Activated naive CD4-positive, alpha-beta T cell treated with anti-CD3 and anti-CD28 coated beads for 36 hours (primary cell): Measurements from ENCODE around the gene MGAT2. TPM values are rescaled to one million over a fixed set of nuclear protein-coding genes. Genes with fewer than 3 reads are reported as not detected.
"Not testable (repeated sequence)": the region's sequence is repeated elsewhere in the genome, so short reads cannot be mapped to it uniquely, and the experiment has no call there.

ENCODE experiments used
- CTCF ChIA-PET: fragments of 350-600 bp; sonication (Branson Sonifier 250); formaldehyde crosslinking; loops from one replicate; lab custom pipeline; 2021; ENCODE audit warnings: antibody characterized with exemption; lab: Charles Lee
- DNase-seq: peaks from one replicate; pipeline ENCODE4 v3.0.0-alpha.2; 2020
- H3K27ac Mint-ChIP-seq: one replicate; pipeline ENCODE4 v1.8.0; 2021; ENCODE audit warnings: mild to moderate bottlenecking, mixed read lengths
- H3K27me3 Mint-ChIP-seq: one replicate; pipeline ENCODE4 v1.8.0; 2021; ENCODE audit warnings: low read depth, mixed read lengths
- H3K36me3 Mint-ChIP-seq: one replicate; pipeline ENCODE4 v1.8.0; 2021; ENCODE audit warnings: low read depth, mixed read lengths
- H3K4me1 Mint-ChIP-seq: one replicate; pipeline ENCODE4 v1.8.0; 2021; ENCODE audit warnings: low read depth, mixed read lengths
- H3K4me3 Mint-ChIP-seq: one replicate; pipeline ENCODE4 v1.8.0; 2021; ENCODE audit warnings: mild to moderate bottlenecking, moderate library complexity, mixed read lengths
- H3K9me3 Mint-ChIP-seq: one replicate; pipeline ENCODE4 v1.8.0; 2021; ENCODE audit warnings: mixed read lengths
- intact Hi-C: fragments of 100-400 bp; cut with micrococcal nuclease; formaldehyde crosslinking; loops from one replicate; pipeline ENCODE4 v1.15.1; 2023
- total RNA-seq, 2 experiments: library from RNA; stranded (reverse); gene quantifications; one replicate each; pipeline ENCODE4 v1.2.3, GENCODE V29; 2021

MGAT2 gene
- 10 to 100 TPM; 20.6 to 20.7 TPM for total RNA-seq

DNA sequence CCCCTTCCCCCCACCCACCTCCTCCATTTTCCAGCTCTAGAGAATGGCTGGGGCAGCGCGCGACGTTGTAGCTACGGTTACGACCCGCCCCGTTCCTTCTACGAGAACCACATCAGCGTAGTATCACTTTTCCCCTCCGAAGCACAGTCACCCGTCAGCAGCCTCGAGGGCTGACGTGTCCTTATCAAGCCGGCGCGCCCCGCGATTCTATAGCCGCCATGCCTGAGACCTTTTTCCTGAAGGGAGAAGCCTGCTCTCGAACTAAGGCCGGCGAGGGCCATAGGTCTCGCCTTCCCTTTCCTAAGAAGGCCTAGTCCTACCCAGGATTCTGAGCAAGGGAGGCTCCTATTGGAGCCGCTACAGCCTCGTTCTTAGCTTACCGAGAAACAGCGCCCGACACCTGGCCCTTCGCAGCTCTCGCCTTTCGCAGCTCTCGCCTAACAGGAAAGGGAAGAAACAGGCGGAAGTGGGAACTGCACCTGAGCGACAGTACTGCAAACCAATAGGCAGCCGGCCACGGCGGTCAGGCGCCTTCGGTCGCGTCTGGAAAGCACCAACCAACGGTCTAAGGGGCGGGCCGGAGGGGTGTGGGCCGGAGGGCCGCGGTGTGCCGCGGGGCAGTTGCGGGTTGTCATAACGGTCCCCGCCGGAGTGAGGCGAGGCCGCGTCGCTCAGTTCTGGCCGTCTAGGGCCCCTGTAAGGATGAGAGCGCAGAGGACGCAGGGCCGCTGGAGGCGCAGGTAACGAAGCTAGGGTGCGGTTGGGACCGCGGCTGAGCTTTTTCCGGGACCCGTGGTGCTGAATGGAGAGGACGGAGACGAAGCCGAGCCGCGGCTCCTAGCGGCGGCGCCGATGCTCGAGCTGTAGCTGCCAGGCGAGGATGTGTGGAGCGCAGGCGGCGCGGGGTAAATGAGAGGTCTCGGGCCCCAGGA is at the start of gene MGAT2, which contains the start of gene RPL36AL:
Gene MGAT2 (plus strand): TSS at position 618 of the 932 bp plus-strand sequence. CDS start 470 bp downstream, outside the sequence.
Gene RPL36AL (minus strand): TSS at position 445 of the 932 bp plus-strand sequence. CDS start 1,522 bp downstream, outside the sequence.
- Mint-ChIP-seq H3K36me3 (peaks cover 46% of the 10 kb centered on the region), H3K9me3 (no peaks in the 10 kb centered on the region), H3K4me3 (peak within 1 kb of the TSS; percentile 97), H3K4me1 (peaks cover 52% of the 10 kb centered on the region), H3K27me3 (no peaks in the 10 kb centered on the region), H3K27ac (peak within 1 kb of the TSS; percentile 97)
- DNase-seq, result peak; percentile 97
- CTCF ChIA-PET, result interaction anchor here (0.7 to 5.7 kb wide), 12 partner anchors 12 to 477 kb away, joined by 3 to 77 read pairs (median 4); partner anchors contain the start of genes DNAAF2, KLHDC2, LRR1 and NEMF
- intact Hi-C loops, result loop anchor here (1.0 to 5.0 kb wide), 14 partner anchors 14 to 1106 kb away; partner anchors contain the start of genes DMAC2L, KLHDC2, L2HGDH and LRR1

DNA sequence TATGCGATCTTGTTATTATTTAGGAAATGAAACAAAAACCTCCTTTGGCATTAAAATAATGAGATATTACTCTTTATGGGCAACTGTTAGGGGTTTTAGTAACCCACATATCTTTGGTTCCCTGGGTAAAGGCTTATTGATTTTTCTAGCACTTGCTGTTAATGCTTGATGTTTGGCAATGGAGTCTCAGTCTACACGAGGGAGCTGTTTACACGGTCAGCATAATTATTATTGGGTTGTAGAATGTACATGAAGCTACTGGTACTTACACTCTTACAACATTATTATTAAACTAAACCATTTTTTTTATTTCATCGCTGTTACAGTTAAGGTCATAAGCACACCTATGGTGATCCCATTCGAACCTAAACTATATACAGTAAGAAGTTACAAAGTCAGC is 46.6 kb upstream of the MGAT2 start:
- Mint-ChIP-seq H3K27ac (no peak overlapping the region), H3K36me3 (peaks cover 51% of the 10 kb centered on the region), H3K27me3 (no peaks in the 10 kb centered on the region), H3K4me3 (no peak overlapping the region), H3K4me1 (peaks cover 32% of the 10 kb centered on the region), H3K9me3 (peaks cover 10% of the 10 kb centered on the region)
- intact Hi-C loops, result no loop called here
- DNase-seq, result no peak
- CTCF ChIA-PET, result no interaction called here

DNA sequence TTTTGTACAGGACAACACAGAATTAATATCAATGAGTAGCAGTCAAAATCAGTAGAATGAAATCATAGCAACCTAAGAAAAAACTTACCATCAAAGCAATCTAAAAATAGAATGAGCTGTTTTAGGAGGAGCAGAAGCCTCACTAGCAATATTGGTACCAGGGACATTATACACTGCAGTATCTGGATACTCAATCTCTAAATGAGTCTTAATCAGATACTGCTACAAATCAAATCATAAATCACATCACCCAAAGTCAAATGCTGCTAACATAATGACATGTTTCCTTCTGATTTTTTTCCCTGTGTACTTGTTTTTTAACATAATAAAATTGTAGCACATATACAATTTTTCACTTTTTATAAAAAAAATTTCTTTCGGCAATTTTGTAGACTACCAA is 42.5 kb upstream of the MGAT2 start:
- Mint-ChIP-seq H3K27ac (no peak overlapping the region), H3K4me1 (peaks cover 61% of the 10 kb centered on the region), H3K36me3 (peaks cover 53% of the 10 kb centered on the region), H3K4me3 (no peak overlapping the region), H3K27me3 (no peaks in the 10 kb centered on the region), H3K9me3 (no peaks in the 10 kb centered on the region)
- CTCF ChIA-PET, result interaction anchor here (1.7 kb wide), 1 partner anchor 116 kb away, joined by 6 read pairs; no protein-coding TSS in a partner anchor
- intact Hi-C loops, result no loop called here
- no peak for DNase-seq

DNA sequence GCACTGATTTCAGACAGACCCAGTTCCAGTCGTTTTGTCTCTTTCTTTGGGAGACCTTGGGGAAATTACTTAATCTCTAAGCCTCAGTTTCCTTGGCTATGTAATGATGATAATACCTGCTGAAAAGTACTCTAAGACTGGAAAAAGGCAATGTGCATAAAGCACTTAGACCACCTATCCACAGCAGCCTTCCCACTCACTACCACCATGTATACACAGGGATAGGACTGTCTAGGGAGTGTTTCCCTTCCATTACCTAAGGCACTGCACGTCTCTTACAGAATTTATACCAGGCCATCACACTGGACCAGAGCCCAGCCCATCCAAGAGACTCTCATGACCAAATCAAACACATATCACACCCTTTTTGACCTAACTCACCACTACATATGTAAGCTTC is 40.8 kb upstream of the MGAT2 start:
- DNase-seq, result no peak
- H3K27me3 Mint-ChIP-seq, result no peaks in the 10 kb centered on the region
- peaks cover 57% of the 10 kb centered on the region for H3K36me3 Mint-ChIP-seq
- H3K27ac Mint-ChIP-seq, result no peak overlapping the region
- intact Hi-C loops, result no loop called here
- H3K9me3 Mint-ChIP-seq, result no peaks in the 10 kb centered on the region
- peaks cover 65% of the 10 kb centered on the region for H3K4me1 Mint-ChIP-seq
- H3K4me3 Mint-ChIP-seq, result no peak overlapping the region
- CTCF ChIA-PET, result interaction anchor here (1.0 to 1.7 kb wide), 2 partner anchors 30 to 118 kb away, joined by 3 to 6 read pairs; no protein-coding TSS in a partner anchor

DNA sequence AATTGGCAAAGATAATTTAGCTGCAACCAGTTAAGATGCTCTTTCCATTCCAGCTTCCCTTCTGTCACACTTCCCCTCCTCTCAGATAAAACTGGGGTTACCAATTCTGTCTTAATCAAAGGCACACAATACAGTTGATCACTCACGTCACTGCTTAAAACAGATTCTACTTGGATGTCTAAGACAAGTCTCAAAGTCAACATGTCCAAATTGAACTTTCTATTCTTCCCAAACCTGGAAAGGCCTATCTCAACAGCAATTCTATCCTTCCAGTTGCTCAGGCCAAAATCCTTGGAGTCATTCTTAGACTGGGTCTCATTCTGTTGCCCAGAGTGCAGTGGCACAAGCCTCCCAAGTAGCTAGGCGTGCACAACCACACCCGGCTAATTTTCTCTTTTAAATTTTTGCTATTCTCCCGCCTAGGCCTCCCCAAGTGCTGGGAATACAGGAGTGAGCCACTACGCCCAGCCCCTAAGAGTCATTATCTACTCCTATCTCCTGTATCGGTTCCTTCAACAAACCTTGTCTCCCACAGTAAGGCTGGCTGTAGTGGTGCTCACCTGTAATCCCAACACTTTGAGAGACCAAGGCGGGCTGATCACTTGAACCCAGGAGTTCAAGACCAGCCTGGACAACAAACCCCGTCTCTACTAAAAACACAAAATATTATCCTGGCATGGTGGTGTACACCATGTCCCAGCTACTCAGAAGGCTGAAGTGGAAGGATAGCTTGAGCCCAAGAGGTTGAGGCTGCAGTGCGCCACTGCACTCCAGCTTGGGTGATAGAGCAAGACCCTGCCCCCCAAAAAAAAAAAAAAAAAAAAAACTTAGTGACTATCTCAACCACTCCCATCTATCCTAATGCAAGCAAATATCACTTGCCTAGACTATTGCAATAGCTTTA is 39.1 kb upstream of the MGAT2 start:
- Mint-ChIP-seq H3K4me1 (peaks cover 61% of the 10 kb centered on the region), H3K27ac (peak overlapping the region; percentile 54), H3K27me3 (peaks cover 3% of the 10 kb centered on the region), H3K9me3 (no peaks in the 10 kb centered on the region), H3K36me3 (peaks cover 72% of the 10 kb centered on the region), H3K4me3 (no peak overlapping the region)
- no peak for DNase-seq
- intact Hi-C loops, result no loop called here
- CTCF ChIA-PET, result interaction anchor here (0.7 kb wide), 1 partner anchor 766 kb away, joined by 4 read pairs; no protein-coding TSS in a partner anchor

DNA sequence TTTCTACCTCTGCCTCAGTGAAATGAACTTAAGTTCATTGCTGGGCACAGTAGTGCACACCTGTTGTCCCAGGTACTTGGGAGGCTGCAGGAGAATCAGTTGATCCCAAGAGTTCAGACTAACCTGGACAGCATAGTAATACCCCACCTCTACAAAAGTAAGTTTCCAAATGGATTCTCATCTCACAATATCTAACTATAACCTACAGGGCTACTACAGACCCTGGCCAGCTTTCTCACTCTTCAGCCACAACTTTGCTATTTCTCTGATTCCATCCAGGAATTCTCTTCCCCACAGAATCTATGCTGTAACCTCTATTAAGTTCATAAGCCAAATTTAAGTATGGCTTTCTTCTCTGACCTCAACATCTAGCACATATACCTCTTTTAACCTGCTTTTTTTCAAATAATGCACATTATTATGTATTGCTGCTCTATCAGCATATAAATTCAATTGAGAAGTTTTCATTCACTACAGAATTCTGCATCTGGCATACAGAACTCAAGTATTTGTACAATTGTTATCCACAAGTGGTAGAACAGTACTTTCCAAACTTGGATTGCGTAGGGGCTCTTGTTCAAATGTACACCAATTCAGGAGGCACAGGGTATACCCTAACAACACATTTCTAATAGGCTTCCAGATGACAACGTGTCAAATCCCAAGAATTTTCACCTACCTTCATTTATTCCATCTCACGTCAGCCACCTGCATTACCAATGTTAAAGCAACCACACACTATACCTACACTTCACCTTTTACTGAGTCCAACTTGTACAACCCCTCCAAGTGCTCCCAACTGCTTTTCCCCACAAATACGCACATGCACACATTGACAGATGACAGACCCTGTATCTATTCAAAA is 38.3 kb upstream of the MGAT2 start:
- Mint-ChIP-seq H3K36me3 (peaks cover 67% of the 10 kb centered on the region), H3K9me3 (no peaks in the 10 kb centered on the region), H3K27ac (peak overlapping the region; percentile 47), H3K27me3 (peaks cover 3% of the 10 kb centered on the region), H3K4me1 (peaks cover 59% of the 10 kb centered on the region), H3K4me3 (no peak overlapping the region)
- CTCF ChIA-PET, result interaction anchor here (1.3 kb wide), 1 partner anchor 42 kb away, joined by 4 read pairs; no protein-coding TSS in a partner anchor
- DNase-seq, result no peak
- intact Hi-C loops, result no loop called here

DNA sequence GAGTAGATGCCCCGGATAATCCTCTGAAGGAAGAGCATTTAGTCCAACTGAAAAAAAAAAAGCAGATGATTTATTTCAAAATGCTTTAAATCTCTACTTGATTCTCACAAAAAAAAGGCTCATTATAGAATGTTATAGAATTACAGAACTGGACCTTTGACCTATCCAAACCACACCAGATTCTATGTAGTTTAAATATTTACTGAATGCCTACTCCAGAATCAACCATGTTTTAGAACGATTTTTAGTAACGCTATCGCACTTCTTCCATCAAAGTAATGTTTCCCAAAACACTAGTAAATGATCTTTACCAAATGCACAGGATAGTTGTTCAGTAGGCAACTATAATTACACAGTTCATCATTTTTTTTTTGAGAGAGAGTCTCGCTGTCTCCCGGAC is 37.0 kb upstream of the MGAT2 start:
- no peaks in the 10 kb centered on the region for H3K9me3 Mint-ChIP-seq
- H3K27ac Mint-ChIP-seq, result peak overlapping the region; percentile 75
- intact Hi-C loops, result no loop called here
- CTCF ChIA-PET, result interaction anchor here (1.3 kb wide), 1 partner anchor 41 kb away, joined by 4 read pairs; no protein-coding TSS in a partner anchor
- peaks cover 52% of the 10 kb centered on the region for H3K4me1 Mint-ChIP-seq
- H3K27me3 Mint-ChIP-seq, result peaks cover 3% of the 10 kb centered on the region
- no peak for DNase-seq
- H3K36me3 Mint-ChIP-seq, result peaks cover 59% of the 10 kb centered on the region
- H3K4me3 Mint-ChIP-seq, result peak overlapping the region; percentile 87

DNA sequence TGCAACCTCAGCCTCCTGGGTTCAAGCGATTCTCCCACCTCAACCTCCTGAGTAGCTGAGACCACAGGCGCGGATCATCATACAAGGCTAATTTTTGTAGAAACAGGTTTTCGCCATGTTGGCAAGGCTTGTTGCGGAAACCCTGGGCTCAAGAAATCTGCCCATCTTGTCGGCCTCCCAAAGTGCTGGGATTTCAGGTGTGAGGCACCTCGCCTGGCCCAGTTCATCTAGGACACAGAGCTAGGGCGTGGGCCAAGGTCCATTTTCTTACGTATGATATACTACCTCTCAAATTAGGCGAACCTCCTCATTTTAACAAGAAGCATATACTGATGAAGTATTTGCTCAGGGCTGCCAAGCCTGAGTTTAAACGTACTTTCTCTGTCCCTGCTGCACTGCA is 36.5 kb upstream of the MGAT2 start:
- CTCF ChIA-PET, result no interaction called here
- Mint-ChIP-seq H3K36me3 (peaks cover 57% of the 10 kb centered on the region), H3K4me3 (peak overlapping the region; percentile 87), H3K4me1 (peaks cover 49% of the 10 kb centered on the region), H3K27me3 (peaks cover 3% of the 10 kb centered on the region), H3K9me3 (no peaks in the 10 kb centered on the region), H3K27ac (peak overlapping the region; percentile 75)
- no peak for DNase-seq
- intact Hi-C loops, result no loop called here

DNA sequence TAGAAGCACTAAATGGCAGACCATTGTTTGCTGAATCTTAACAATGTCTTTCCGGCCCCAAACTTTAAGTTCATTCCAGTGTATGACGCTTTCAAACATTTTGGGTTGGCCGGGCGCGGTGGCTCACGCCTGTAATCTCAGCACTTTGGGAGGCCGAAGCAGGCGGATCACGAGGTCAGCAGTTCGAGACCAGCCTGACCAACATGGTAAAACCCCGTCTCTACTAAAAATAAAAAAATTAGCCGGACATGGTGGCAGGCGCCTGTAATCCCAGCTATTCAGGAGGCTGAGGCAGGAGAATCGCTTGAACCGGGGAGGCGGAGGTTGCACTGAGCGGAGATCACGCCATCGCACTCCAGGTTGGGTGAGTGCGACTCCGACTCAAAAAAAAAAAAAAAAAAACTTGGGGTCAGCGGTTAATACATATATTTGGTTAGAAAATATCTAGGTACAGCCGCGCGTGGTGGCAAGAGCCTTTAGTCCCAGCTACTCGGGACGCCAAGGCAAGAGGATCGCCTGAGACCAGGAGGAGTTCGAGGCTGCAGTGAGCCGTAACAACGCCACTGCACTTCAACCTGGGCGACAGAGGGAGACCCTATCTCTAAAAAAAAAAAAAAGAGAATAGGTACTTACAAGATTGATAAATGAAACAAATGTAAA is 35.5 kb upstream of the MGAT2 start:
- H3K4me3 Mint-ChIP-seq, result peak overlapping the region; percentile 87
- H3K4me1 Mint-ChIP-seq, result peaks cover 42% of the 10 kb centered on the region
- CTCF ChIA-PET, result interaction anchor here (0.6 to 3.8 kb wide), 6 partner anchors 10 to 497 kb away, joined by 3 to 33 read pairs (median 4); partner anchors contain the start of genes LRR1, MGAT2, POLE2 and RPL36AL

DNA sequence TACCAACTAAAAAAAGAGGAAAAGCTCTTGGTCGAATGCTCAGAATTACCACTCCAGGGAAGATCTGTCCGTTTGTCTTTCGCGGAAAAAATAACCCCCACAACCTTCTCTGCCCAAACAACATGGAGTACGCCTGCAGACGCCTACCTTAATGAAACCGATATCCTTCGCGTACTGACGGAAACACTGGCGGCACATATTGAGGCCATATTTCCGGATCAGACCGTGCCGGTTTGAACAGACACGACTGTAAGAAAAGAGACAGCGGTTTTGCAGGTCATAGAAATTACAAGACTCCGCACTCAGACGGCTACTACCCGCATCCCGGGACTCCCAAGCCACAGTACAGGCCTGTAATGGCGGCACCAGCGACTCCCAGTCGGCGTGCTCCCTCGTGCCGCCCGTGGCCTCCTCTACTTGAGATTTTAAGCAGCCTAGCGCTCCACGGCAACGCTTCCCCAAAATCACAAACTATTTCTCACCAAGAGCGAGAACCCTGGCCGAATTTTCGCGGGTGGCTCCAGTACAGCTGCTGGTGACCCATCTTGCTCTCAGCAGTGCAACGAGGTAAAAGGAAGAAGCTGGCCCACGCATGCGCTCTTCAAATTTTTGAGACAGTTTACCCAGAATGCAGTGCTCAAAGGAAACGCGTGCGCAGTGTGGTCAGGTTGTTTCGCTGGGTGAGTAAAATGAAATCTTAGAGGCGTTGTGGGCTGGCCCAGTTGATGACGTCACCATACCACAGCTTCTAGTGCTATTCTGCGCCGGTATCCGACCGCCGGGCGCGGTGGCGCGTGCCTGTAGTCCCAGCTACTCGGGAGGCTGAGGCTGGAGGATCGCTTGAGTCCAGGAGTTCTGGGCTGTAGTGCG is 34.6 kb upstream of the MGAT2 start, which contains the start of gene RPS29:
Gene RPS29 (minus strand): TSS at position 578 of the 870 bp plus-strand sequence. CDS start 34 bp downstream, at position 544.
- peaks cover 51% of the 10 kb centered on the region for H3K36me3 Mint-ChIP-seq
- H3K4me1 Mint-ChIP-seq, result peaks cover 40% of the 10 kb centered on the region
- intact Hi-C loops, result loop anchor here (1.0 to 5.0 kb wide), 15 partner anchors 12 to 1509 kb away; partner anchors contain the start of genes ARF6, DMAC2L, KLHDC2 and L2HGDH
- peak; percentile 99 for DNase-seq
- peak within 1 kb of the TSS; percentile 98 for H3K27ac Mint-ChIP-seq
- CTCF ChIA-PET, result interaction anchor here (0.6 to 3.8 kb wide), 10 partner anchors 9 to 245 kb away, joined by 3 to 33 read pairs (median 5); partner anchors contain the start of genes LRR1, MGAT2 and RPL36AL
- H3K27me3 Mint-ChIP-seq, result peaks cover 3% of the 10 kb centered on the region
- H3K4me3 Mint-ChIP-seq, result peak within 1 kb of the TSS; percentile 87
- no peaks in the 10 kb centered on the region for H3K9me3 Mint-ChIP-seq

More for the DNA sequence above, 35.5 kb upstream of the MGAT2 start:
- not testable (repeated sequence) for H3K9me3 Mint-ChIP-seq, H3K27me3 Mint-ChIP-seq
- H3K36me3 Mint-ChIP-seq, result peaks cover 54% of the 10 kb centered on the region
- H3K27ac Mint-ChIP-seq, result peak overlapping the region; percentile 98
- DNase-seq, result peak; percentile 35
- intact Hi-C loops, result loop anchor here (5.0 kb wide), 2 partner anchors 532 to 937 kb away; partner anchors contain the start of gene VCPKMT
